Measurements from ENCODE around the gene PLD1. TPM values are rescaled to one million over a fixed set of nuclear protein-coding genes. Genes with fewer than 3 reads are reported as not detected.

Gene PLD1, protein sequence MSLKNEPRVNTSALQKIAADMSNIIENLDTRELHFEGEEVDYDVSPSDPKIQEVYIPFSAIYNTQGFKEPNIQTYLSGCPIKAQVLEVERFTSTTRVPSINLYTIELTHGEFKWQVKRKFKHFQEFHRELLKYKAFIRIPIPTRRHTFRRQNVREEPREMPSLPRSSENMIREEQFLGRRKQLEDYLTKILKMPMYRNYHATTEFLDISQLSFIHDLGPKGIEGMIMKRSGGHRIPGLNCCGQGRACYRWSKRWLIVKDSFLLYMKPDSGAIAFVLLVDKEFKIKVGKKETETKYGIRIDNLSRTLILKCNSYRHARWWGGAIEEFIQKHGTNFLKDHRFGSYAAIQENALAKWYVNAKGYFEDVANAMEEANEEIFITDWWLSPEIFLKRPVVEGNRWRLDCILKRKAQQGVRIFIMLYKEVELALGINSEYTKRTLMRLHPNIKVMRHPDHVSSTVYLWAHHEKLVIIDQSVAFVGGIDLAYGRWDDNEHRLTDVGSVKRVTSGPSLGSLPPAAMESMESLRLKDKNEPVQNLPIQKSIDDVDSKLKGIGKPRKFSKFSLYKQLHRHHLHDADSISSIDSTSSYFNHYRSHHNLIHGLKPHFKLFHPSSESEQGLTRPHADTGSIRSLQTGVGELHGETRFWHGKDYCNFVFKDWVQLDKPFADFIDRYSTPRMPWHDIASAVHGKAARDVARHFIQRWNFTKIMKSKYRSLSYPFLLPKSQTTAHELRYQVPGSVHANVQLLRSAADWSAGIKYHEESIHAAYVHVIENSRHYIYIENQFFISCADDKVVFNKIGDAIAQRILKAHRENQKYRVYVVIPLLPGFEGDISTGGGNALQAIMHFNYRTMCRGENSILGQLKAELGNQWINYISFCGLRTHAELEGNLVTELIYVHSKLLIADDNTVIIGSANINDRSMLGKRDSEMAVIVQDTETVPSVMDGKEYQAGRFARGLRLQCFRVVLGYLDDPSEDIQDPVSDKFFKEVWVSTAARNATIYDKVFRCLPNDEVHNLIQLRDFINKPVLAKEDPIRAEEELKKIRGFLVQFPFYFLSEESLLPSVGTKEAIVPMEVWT
- 526 and 546 TPM in 2 replicates for total RNA-seq (2013; cell fraction: nucleolus; rRNA removed)
- 3.2 and 4.4 TPM in 2 replicates for total RNA-seq (2014; rRNA removed)
- 3.8 and 5.1 TPM in 2 replicates for total RNA-seq (2014; rRNA removed; fragmentation: Illumina TruSeq; extraction: Trizol)
- total RNA-seq (2021): 7.5 and 7.8 TPM in 2 replicates
- 2.0 TPM for polyA plus RNA-seq (2011; ENCODE audit: low read depth)
- polyA plus RNA-seq (2011; rRNA removed): 108 and 130 TPM in 2 replicates
- 53.4 and 59.3 TPM in 2 replicates for polyA plus RNA-seq (2011; cell fraction: cytosol; rRNA removed)
- 108 and 131 TPM in 2 replicates for polyA plus RNA-seq (2011; cell fraction: nucleus; rRNA removed)
- polyA plus RNA-seq (2012): 1.2 and 2.7 TPM in 2 replicates
- 3.4 and 6.5 TPM in 2 replicates for polyA plus RNA-seq (2014; fragmentation: Illumina TruSeq; extraction: Trizol)
- polyA plus RNA-seq (2014; fragmentation: Nextera tagmentation; extraction: Ambion mirVana): 1 to 10 TPM; 3.1 to 3.4 TPM
- 2.4 and 2.9 TPM in 2 replicates for polyA plus RNA-seq (2014; rRNA removed)
- 1 to 10 TPM; 4.3 to 5.8 TPM for polyA plus RNA-seq (2016; fragmentation: Nextera tagmentation; extraction: Ambion mirVana)
- polyA minus RNA-seq (2011; rRNA and poly(A)+ RNA removed): 228 and 285 TPM in 2 replicates
- polyA minus RNA-seq (2011; cell fraction: cytosol; rRNA and poly(A)+ RNA removed): 42.9 and 75.5 TPM in 2 replicates
- 205 and 292 TPM in 2 replicates for polyA minus RNA-seq (2011; cell fraction: nucleus; rRNA and poly(A)+ RNA removed)
- percentile 94 among the genes with signal in this experiment for Bru-seq, nascent RNA
- BruChase-seq, experiment 1, labeled RNA remaining after a 6-hour chase: percentile 94 among the genes with signal in this experiment
- BruChase-seq, experiment 2, labeled RNA remaining after a 2-hour chase: percentile 93 among the genes with signal in this experiment
- long read RNA-seq, experiment 1, full-length matches to known transcripts: 7 of 20 reads
- long read RNA-seq, experiment 1, partial matches to known transcripts: 3 of 20 reads
- long read RNA-seq, experiment 1, other reads (novel, unspliced or antisense): 10 of 20 reads
- long read RNA-seq, experiment 2, full-length matches to known transcripts: 2 of 50 reads
- long read RNA-seq, experiment 2, partial matches to known transcripts: 36 of 50 reads
- long read RNA-seq, experiment 2, other reads (novel, unspliced or antisense): 12 of 50 reads

DNA sequence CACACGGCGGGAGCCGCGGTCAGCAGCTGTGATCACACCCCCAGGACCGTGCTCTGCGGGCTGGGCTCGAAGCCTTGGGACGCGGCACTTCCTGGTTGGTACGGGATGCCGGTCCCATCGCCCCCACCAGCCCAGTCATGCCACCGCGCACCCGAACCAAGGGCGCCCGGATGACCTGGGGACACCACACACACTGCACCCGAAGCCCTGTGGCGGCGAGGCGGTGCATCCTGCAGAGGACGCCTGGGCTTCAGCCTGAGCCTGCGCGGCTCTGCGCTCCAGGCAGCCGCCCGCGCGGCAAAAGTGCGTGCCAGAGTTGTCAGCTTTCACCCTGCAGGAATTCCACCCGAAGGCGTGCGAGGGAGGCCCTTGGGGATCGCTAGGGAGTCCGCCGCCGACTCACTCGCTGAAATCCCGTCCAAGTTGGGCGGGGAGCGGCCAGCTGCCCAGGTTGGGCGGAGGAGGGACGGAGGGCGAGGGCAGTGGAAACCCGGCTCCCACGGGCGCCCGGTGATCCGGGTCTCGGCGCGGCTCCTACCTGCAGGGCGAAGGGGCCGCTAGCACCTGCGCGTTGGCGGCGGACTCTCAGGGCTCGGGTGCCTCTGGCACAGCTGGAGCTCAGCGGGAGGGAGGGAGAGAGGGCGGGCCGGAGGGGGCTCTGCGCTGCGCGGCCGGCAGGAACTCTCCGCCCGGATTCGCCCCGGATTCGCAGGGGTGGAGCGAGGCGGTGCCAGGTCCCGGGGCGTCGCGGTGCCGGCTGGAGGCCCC, at the start of gene PLD1:
TSS of gene PLD1 (minus strand) at position 623 of the 768 bp plus-strand sequence. CDS start 72,432 bp downstream, outside the sequence.
- intact Hi-C loops (cut with micrococcal nuclease; ENCODE audit: unreplicated experiment) (loop anchor here (1.0 to 10.0 kb wide), 4 partner anchors 226 to 1453 kb away; partner anchors contain the start of genes SKIL and TNIK), in situ Hi-C loops (cut with MboI) (no loop called here)
- Histone ChIP-seq H3K27me3 (replicated peaks in 1 of 2; ENCODE audit: control insufficient read depth in 2 of 2, insufficient read depth in 2 of 2, low read length in 1 of 2) (no peaks in the 10 kb centered on the region), H3K4me3 (peak within 1 kb of the TSS; percentile 69), H3K79me2 (ENCODE audit: control insufficient read depth, insufficient read depth, low read length) (peaks cover 5% of the 10 kb centered on the region; the same call in 1 of the 2 replicates), H3K9me3 (replicated peaks; ENCODE audit: control insufficient read depth, insufficient read depth, low read length) (no peaks in the 10 kb centered on the region), H3K36me3 (ENCODE audit: control insufficient read depth in 2 of 2, insufficient read depth in 2 of 2, low read length in 1 of 2) (no peaks in the 10 kb centered on the region), H3K4me1 (ENCODE audit: control insufficient read depth, insufficient read depth, low read length) (no peaks in the 10 kb centered on the region), H4K20me1 (ENCODE audit: control insufficient read depth, insufficient read depth) (no peaks in the 10 kb centered on the region), H3K27ac (ENCODE audit: control insufficient read depth, insufficient read depth) (peak within 1 kb of the TSS; percentile 45), H2AFZ (ENCODE audit: control insufficient read depth, low read depth, low read length) (peak within 1 kb of the TSS; percentile 80), H3K9ac (ENCODE audit: control insufficient read depth, insufficient read depth, low read length) (peak within 1 kb of the TSS; percentile 51; the same call in 1 of the 2 replicates), H3K4me2 (ENCODE audit: control insufficient read depth, insufficient read depth) (peak within 1 kb of the TSS; percentile 96)
- RAD21 ChIA-PET (ENCODE audit: unreplicated experiment): interaction anchor here (0.8 to 8.5 kb wide), 12 partner anchors 8 to 42 kb away, joined by 3 to 117 read pairs (median 6); no protein-coding TSS in a partner anchor
- SMC1A ChIA-PET (ENCODE audit: uncharacterized antibody, unreplicated experiment): interaction anchor here (0.9 to 4.4 kb wide), 12 partner anchors 8 to 52 kb away, joined by 3 to 50 read pairs (median 6); no protein-coding TSS in a partner anchor
- CTCF ChIA-PET: interaction anchor here (0.9 to 4.2 kb wide), 6 partner anchors 7 to 21 kb away, joined by 3 to 40 read pairs (median 8); no protein-coding TSS in a partner anchor
- POLR2A ChIA-PET: interaction anchor here (0.5 to 3.6 kb wide), 10 partner anchors 8 to 295 kb away, joined by 3 to 31 read pairs (median 6); no protein-coding TSS in a partner anchor
- FAIRE-seq (no peak), ATAC-seq (peak; percentile 72), DNase-seq (ENCODE audit: low read depth, low spot score) (no peak)
- BruUV-seq (replicated peaks): TSS peak; percentile 86
- WGBS (ENCODE audit: insufficient coverage, insufficient replicate concordance, low lambda C conversion rate, missing lambda C conversion rate): 30% methylated on average over 49 of the region's 78 CpGs
- TF ChIP-seq HCFC1 (IDR thresholded peaks at IDR 0.05; ENCODE audit: low read length): 0 out of 2 replicates have a peak, but pooled peaks have one; percentile 9
- no peak for TF ChIP-seq SIN3A (IDR thresholded peaks at IDR 0.05; ENCODE audit: low read depth, low read length)
- peak; percentile 70 for TF ChIP-seq HDAC6 (IDR thresholded peaks at IDR 0.05; ENCODE audit: unreplicated experiment)
- peak; percentile 13; the same call in 1 of the 2 replicates for TF ChIP-seq NRF1 (conservative IDR thresholded peaks at IDR 0.05; ENCODE audit: low read depth, low read length)
- TF ChIP-seq EED (IDR thresholded peaks at IDR 0.05; ENCODE audit: low read depth): no peak
- no peak for TF ChIP-seq NFYB (IDR thresholded peaks at IDR 0.05; ENCODE audit: insufficient read depth, low read depth, low read length)
- TF ChIP-seq, protein P1, sequence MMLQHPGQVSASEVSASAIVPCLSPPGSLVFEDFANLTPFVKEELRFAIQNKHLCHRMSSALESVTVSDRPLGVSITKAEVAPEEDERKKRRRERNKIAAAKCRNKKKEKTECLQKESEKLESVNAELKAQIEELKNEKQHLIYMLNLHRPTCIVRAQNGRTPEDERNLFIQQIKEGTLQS (IDR thresholded peaks at IDR 0.05; ENCODE audit: borderline replicate concordance, extremely low read depth, low read depth, low read length): no peak
- TF ChIP-seq, protein P2, sequence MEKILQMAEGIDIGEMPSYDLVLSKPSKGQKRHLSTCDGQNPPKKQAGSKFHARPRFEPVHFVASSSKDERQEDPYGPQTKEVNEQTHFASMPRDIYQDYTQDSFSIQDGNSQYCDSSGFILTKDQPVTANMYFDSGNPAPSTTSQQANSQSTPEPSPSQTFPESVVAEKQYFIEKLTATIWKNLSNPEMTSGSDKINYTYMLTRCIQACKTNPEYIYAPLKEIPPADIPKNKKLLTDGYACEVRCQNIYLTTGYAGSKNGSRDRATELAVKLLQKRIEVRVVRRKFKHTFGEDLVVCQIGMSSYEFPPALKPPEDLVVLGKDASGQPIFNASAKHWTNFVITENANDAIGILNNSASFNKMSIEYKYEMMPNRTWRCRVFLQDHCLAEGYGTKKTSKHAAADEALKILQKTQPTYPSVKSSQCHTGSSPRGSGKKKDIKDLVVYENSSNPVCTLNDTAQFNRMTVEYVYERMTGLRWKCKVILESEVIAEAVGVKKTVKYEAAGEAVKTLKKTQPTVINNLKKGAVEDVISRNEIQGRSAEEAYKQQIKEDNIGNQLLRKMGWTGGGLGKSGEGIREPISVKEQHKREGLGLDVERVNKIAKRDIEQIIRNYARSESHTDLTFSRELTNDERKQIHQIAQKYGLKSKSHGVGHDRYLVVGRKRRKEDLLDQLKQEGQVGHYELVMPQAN (conservative IDR thresholded peaks at IDR 0.05): peak; percentile 61
- peak; percentile 79 for TF ChIP-seq NR2F1 (conservative IDR thresholded peaks at IDR 0.05)
- TF ChIP-seq RB1 (IDR thresholded peaks at IDR 0.05; ENCODE audit: borderline replicate concordance): peak; percentile 36; the same call in 1 of the 2 replicates
- TF ChIP-seq POLR2AphosphoS5 (IDR thresholded peaks at IDR 0.05; ENCODE audit: low read length): peak; percentile 52; the same call in 1 of the 2 replicates
- no peak for TF ChIP-seq TAF1 (IDR thresholded peaks at IDR 0.05; ENCODE audit: borderline replicate concordance, low read depth, low read length)

Data from GM12878 (cell line).